ENCODE data around the gene C6orf89. TPM values are rescaled to one million over a fixed set of nuclear protein-coding genes. Genes with fewer than 3 reads are reported as not detected.

Gene C6orf89
- total RNA-seq, 1 donor from 2014 or later: 29.9 TPM

DNA sequence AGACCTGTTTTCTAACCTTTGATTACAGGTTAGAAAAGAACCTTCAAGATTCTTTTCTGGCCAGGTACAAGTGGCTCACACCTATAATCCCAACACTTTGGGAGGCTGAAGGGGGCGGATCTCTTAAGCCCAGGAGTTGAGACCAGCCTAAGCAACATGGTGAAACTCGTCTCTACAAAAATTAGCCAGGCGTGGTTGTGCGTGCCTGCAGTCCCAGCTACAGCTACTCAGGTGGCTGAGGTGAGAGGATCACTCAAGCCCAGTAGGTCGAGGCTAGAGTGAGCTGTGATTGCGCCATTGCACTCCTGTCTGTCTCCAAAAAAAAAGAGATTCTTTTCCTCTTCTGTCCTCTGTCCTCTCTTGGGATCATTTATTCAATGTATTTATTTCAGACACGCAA lies 25.6 kb upstream of the C6orf89 start:
- TF ChIP-seq, protein P1, sequence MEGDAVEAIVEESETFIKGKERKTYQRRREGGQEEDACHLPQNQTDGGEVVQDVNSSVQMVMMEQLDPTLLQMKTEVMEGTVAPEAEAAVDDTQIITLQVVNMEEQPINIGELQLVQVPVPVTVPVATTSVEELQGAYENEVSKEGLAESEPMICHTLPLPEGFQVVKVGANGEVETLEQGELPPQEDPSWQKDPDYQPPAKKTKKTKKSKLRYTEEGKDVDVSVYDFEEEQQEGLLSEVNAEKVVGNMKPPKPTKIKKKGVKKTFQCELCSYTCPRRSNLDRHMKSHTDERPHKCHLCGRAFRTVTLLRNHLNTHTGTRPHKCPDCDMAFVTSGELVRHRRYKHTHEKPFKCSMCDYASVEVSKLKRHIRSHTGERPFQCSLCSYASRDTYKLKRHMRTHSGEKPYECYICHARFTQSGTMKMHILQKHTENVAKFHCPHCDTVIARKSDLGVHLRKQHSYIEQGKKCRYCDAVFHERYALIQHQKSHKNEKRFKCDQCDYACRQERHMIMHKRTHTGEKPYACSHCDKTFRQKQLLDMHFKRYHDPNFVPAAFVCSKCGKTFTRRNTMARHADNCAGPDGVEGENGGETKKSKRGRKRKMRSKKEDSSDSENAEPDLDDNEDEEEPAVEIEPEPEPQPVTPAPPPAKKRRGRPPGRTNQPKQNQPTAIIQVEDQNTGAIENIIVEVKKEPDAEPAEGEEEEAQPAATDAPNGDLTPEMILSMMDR (IDR thresholded peaks at IDR 0.05; ENCODE audit: unreplicated experiment): no peak
- H3K9me3 Mint-ChIP-seq (ENCODE audit: low read depth): no peaks in the 10 kb centered on the region
- no peaks in the 10 kb centered on the region for H3K27me3 Mint-ChIP-seq
- H3K36me3 Mint-ChIP-seq (ENCODE audit: insufficient read depth): peaks cover 24% of the 10 kb centered on the region
- no peak for DNase-seq (ENCODE audit: low spot score, unreplicated experiment)
- H3K4me1 Mint-ChIP-seq (ENCODE audit: low read depth): peaks cover 16% of the 10 kb centered on the region
- peak overlapping the region; percentile 12 for H3K27ac Mint-ChIP-seq
- no peak overlapping the region for H3K4me3 Mint-ChIP-seq (ENCODE audit: low read depth)

DNA sequence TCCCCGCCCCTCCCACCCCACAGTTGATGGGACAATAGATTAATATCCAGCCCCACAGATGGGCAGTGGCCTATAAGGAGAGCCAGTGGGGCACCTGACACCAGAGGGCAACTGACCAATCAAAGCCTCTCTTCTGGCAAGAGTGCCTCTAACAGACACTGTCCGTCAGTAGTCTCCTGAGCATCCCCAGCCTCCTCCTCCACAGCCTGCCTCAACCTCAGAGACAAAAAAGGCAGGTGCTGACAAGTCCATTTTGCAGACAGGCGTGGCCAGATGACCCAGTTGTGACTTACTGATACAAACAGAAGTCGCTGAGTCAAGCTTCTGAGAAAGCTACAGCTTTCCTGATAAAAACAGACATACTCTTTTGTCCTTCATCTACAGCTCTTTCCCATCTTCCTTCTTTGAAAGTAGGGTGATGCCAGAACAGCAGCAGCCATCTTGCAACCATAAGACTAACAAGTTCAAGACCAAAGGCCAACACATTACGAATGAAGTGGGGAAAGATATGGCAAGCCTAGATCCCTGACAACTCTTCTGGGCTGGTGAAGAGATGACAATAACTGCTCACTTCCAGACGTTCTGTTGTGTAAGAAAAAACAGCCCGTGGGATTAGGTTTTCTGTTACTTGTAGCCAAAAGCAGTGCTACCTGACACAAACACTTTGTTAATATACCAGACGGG lies 23.4 kb upstream of the C6orf89 start:
- no peak for DNase-seq (ENCODE audit: low spot score, unreplicated experiment)
- H3K9me3 Mint-ChIP-seq (ENCODE audit: low read depth): no peaks in the 10 kb centered on the region
- peaks cover 23% of the 10 kb centered on the region for H3K36me3 Mint-ChIP-seq (ENCODE audit: insufficient read depth)
- no peaks in the 10 kb centered on the region for H3K27me3 Mint-ChIP-seq
- peaks cover 16% of the 10 kb centered on the region for H3K4me1 Mint-ChIP-seq (ENCODE audit: low read depth)
- H3K27ac Mint-ChIP-seq: no peak overlapping the region
- H3K4me3 Mint-ChIP-seq (ENCODE audit: low read depth): no peak overlapping the region
- TF ChIP-seq, protein P1 (IDR thresholded peaks at IDR 0.05; ENCODE audit: unreplicated experiment): no peak

DNA sequence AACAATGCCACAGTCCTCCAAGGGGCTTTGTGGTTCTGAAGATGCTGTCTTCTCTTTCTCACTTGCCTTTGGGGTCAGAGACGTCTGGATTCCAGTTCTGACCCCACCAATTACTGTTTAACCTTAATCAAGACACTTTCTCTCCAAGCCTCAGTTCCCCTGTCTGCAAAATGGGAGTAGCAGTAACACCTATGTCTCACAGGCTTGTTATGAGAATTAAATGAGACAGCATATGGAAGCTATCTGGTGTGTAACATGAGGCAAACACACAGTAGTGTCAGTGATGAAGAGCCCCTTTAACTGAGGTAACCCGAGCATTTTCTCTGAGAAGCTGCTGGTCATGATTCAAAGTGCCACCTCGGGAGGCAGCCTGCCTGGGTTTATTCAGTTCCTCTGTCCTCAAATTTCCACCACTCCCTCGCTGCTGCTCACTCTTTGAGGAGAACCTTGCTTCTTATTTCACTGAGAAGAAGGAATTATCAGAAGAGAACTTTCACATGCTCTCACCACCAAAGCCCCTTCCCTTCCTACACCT lies 22.8 kb upstream of the C6orf89 start:
- DNase-seq (ENCODE audit: low spot score, unreplicated experiment): no peak
- peaks cover 22% of the 10 kb centered on the region for H3K36me3 Mint-ChIP-seq (ENCODE audit: insufficient read depth)
- H3K27me3 Mint-ChIP-seq: no peaks in the 10 kb centered on the region
- H3K4me3 Mint-ChIP-seq (ENCODE audit: low read depth): no peak overlapping the region
- no peaks in the 10 kb centered on the region for H3K9me3 Mint-ChIP-seq (ENCODE audit: low read depth)
- peaks cover 18% of the 10 kb centered on the region for H3K4me1 Mint-ChIP-seq (ENCODE audit: low read depth)
- TF ChIP-seq, protein P1 (IDR thresholded peaks at IDR 0.05; ENCODE audit: unreplicated experiment): no peak
- H3K27ac Mint-ChIP-seq: no peak overlapping the region

DNA sequence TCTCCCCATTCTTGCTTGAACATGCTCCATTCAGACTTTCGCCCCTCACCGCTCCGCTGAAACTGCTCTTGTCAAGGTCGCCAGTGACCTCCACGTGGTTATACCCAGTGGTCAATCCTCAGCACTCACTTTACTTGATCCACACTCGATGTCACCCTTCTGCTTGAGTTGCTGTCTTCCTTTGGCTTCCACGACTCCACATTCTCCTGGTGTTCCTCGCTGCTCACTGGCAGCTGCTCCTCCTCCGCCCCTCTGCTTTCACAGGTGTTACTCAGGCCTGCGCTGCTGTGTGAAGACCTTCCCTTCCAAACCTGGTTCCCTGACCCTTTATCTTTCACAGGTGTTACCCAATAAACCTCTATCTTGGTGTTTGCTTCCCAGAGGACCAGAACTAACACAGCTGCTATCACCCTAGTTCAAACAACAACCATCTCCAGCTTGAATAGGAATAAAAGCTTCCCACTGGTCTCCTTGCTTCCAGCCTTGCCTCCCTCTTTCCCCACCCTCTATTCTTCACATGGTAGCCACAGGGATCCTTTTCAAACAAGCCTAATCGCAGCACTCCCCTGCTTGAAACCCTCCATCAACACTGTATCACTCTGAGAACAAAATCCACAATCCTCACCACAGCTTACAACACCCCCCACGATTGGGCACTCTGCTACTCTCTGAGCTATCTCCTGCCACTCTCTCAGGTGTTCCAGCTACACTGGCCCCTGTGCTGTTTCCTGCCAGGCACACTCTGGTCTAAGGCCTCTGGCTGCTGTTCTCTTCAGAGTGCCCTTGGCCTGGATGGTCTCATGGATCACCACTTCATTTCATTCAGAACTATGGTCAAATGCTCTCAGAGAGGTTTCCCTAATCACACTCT lies 21.8 kb upstream of the C6orf89 start:
- DNase-seq (ENCODE audit: low spot score, unreplicated experiment): no peak
- no peaks in the 10 kb centered on the region for H3K27me3 Mint-ChIP-seq
- TF ChIP-seq, protein P1 (IDR thresholded peaks at IDR 0.05; ENCODE audit: unreplicated experiment): no peak
- peaks cover 25% of the 10 kb centered on the region for H3K36me3 Mint-ChIP-seq (ENCODE audit: insufficient read depth)
- peaks cover 18% of the 10 kb centered on the region for H3K4me1 Mint-ChIP-seq (ENCODE audit: low read depth)
- no peak overlapping the region for H3K27ac Mint-ChIP-seq
- no peaks in the 10 kb centered on the region for H3K9me3 Mint-ChIP-seq (ENCODE audit: low read depth)
- H3K4me3 Mint-ChIP-seq (ENCODE audit: low read depth): peak overlapping the region; percentile 2

DNA sequence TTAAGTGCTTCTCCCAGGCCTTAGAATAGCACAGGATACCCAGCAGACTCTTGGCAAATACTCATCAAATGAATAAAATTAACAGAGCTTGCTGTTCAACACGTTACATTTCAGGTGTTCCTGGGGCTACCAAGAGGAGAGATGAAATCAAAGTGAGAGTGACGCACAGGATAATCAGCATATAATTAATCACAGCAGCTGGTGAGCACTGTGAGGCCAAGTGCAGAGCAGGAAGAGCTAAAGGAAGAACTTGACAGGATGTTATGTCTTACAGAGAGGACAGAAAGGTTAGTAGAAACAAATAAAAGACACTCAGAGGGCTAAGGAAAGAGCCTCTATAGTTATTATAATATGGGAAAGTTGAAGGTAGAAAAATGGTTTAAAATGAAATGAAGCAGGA lies 19.9 kb upstream of the C6orf89 start:
- Mint-ChIP-seq H3K36me3 (ENCODE audit: insufficient read depth) (peaks cover 30% of the 10 kb centered on the region), H3K27ac (no peak overlapping the region), H3K4me3 (ENCODE audit: low read depth) (no peak overlapping the region), H3K9me3 (ENCODE audit: low read depth) (no peaks in the 10 kb centered on the region), H3K4me1 (ENCODE audit: low read depth) (peaks cover 18% of the 10 kb centered on the region), H3K27me3 (no peaks in the 10 kb centered on the region)
- TF ChIP-seq, protein P1 (IDR thresholded peaks at IDR 0.05; ENCODE audit: unreplicated experiment): no peak
- DNase-seq (ENCODE audit: low spot score, unreplicated experiment): no peak
